ENCODE data around the gene MIB2. TPM values are rescaled to one million over a fixed set of nuclear protein-coding genes. Genes with fewer than 3 reads are reported as not detected.

The MIB2 gene
- total and polyA plus RNA-seq, 8 donors = 21.5 to 871 (median 137) TPM

DNA sequence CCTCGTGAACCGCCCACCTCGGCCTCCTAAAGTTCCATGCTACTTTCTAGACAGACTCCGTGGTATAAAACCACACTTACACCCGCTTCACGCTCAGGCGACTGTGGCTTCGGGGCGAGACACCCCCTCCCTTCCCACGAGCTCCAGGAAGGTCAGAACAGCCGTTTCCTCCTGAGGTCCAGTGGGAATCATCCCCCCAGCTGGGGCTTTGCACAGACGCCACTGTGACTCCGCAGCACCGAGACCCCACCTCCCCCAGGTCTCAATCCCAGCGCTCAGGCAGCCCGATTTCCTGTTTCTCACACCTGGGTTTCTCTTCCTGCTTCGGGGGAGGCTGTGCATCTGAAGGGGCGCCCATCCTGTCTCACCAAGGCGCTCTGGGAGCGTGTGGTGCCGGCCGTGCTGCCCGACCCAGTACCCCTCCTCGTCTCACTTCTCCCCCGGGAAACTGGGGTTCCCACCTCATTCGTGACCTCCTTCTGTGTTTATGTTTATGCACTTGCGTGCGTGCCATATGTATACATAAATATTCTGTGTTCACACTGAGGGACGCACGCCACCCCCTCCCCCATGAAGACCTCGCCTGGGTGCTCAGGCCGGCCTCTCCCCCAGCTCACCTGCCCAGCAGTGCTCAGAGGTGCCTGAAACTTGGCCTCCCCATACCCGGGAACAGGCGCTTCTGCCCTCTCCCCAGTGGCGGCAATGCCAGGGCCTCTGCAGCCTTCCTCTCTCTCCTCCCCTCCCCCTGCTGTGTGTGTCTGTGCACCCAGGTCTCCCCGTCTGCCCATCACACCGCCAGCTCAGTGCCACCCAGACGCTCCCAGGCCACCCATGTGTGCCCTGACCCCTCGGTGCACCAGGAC, 62.6 kb downstream of the MIB2 start:
- WGBS, 5 donors = 59 to 75% (median 71%) methylated on average over 39 of the region's 39 CpGs
- Histone ChIP-seq H3K4me1 (peaks cover 21 to 44% (median 36%) of the 10 kb centered on the region in 4 donors), H3K36me3 (peaks cover 0 to 32% (median 12%) of the 10 kb centered on the region in 4 donors), H3K9me3 (no peaks in the 10 kb centered on the region), H3K27me3 (no peaks in the 10 kb centered on the region), H3K27ac (peak overlapping the region; percentile 32 to 72 (median 67)), H3K4me3 (peak overlapping the region in 1 of 4 donors; percentile 13)
- intact Hi-C loops (cut with DNase I; ENCODE audit: low total_unique reads) = no loop called here
- no peak for TF ChIP-seq POLR2AphosphoS5 (IDR thresholded peaks at IDR 0.05)
- TF ChIP-seq, protein P1, sequence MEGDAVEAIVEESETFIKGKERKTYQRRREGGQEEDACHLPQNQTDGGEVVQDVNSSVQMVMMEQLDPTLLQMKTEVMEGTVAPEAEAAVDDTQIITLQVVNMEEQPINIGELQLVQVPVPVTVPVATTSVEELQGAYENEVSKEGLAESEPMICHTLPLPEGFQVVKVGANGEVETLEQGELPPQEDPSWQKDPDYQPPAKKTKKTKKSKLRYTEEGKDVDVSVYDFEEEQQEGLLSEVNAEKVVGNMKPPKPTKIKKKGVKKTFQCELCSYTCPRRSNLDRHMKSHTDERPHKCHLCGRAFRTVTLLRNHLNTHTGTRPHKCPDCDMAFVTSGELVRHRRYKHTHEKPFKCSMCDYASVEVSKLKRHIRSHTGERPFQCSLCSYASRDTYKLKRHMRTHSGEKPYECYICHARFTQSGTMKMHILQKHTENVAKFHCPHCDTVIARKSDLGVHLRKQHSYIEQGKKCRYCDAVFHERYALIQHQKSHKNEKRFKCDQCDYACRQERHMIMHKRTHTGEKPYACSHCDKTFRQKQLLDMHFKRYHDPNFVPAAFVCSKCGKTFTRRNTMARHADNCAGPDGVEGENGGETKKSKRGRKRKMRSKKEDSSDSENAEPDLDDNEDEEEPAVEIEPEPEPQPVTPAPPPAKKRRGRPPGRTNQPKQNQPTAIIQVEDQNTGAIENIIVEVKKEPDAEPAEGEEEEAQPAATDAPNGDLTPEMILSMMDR (IDR thresholded peaks at IDR 0.05) = no peak
- DNase-seq = peak in 1 of 2 donors; percentile 51

DNA sequence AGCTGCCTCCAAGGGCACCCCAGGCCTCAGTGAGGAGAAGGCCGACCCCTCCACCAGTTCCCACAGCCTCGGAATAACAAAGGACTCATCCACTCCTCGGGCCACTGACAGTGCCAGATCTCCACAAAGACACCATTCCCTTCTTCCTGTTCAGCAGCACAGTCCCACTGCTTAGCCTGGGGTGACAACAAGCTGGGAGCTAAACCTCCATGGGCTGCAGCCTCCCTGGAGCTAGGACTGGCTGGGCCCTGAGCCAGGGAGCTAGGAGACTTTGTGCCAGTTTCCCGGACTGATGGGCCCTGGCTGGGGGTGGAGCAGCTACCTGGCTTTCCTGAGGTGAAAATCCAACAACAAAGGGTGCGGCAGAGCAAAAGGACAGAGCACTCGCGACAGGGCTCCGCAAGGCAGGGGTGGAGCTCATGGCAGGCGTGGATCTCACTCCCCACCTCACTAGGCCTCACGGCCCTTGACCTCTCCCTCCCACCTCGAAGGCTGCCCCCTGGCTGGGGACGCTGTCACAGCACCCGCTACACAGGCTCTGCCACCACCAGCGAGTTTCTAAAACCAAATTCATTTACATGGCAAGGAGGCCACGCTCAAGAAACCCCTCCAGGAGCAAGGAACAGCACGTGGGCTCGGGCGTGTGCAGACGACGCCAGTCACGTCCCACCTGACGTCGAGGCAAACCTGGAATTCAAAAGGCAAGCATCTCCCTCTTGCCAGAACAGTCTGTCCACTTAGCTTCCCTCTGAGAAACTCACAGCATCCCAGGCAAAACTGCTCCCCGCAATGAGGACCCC, 63.5 kb downstream of the MIB2 start:
- WGBS, 5 donors = 29 to 51% (median 40%) methylated on average over 20 to 24 of the region's 24 CpGs
- Histone ChIP-seq H3K4me3 (no peak overlapping the region), H3K27ac (peak overlapping the region; percentile 17 to 72 (median 67))

More for the DNA sequence above, 63.5 kb downstream of the MIB2 start:
- TF ChIP-seq POLR2A (IDR thresholded peaks at IDR 0.05) (no peak), POLR2AphosphoS5 (IDR thresholded peaks at IDR 0.05) (peak in 2 of 3 donors; percentile 16 to 19)
- TF ChIP-seq, protein P1 (IDR thresholded peaks at IDR 0.05) = peak in 4 of 7 experiments; percentile 26 to 57 (median 38)
- H3K27me3 ChIP-seq = no peaks in the 10 kb centered on the region
- intact Hi-C loops (cut with DNase I; ENCODE audit: low total_unique reads) = no loop called here
- no peaks in the 10 kb centered on the region for H3K9me3 ChIP-seq
- DNase-seq = peak; percentile 84 to 85
- H3K4me1 ChIP-seq = peaks cover 21 to 53% (median 44%) of the 10 kb centered on the region in 4 donors
- peaks cover 0 to 32% (median 12%) of the 10 kb centered on the region in 4 donors for H3K36me3 ChIP-seq

Other genes with a start within 250 kb of the MIB2 start
- gene AURKAIP1, start 240.3 kb upstream of the MIB2 start, total RNA-seq = 100 to 1,000 TPM in 3 of 5 donors, 10 to 100 TPM in 2; 50.9 to 146 (median 104) TPM
- gene AURKAIP1, start 240.3 kb upstream of the MIB2 start, polyA plus RNA-seq = 100 to 1,000 TPM; 244 to 281 (median 259) TPM
- gene CCNL2, start 216.2 kb upstream of the MIB2 start, total RNA-seq = 100 to 1,000 TPM; 265 to 739 (median 422) TPM
- gene CCNL2, start 216.2 kb upstream of the MIB2 start, polyA plus RNA-seq = 100 to 1,000 TPM in 1 of 3 donors, 10 to 100 TPM in 2; 33.4 to 166 (median 34.7) TPM
- 100 to 1,000 TPM in 2 of 5 donors, 10 to 100 TPM in 3; 53.9 to 116 (median 82.9) TPM for gene MRPL20, start 208.2 kb upstream of the MIB2 start, total RNA-seq
- gene MRPL20, start 208.2 kb upstream of the MIB2 start, polyA plus RNA-seq = 100 to 1,000 TPM; 136 to 187 (median 150) TPM
- 10 to 100 TPM in 1 of 5 donors, 1 to 10 TPM in 2, under 1 TPM in 1, not detected in 1; 0.89 to 13.6 (median 4.7) TPM for gene ANKRD65, start 194.2 kb upstream of the MIB2 start, total RNA-seq
- 10 to 100 TPM in 2 of 3 donors, 1 to 10 TPM in 1; 8.7 to 13.5 (median 13.3) TPM for gene ANKRD65, start 194.2 kb upstream of the MIB2 start, polyA plus RNA-seq
- gene VWA1, start 179.8 kb upstream of the MIB2 start, total RNA-seq = 10 to 100 TPM; 11.4 to 37.7 (median 21.1) TPM
- 10 to 100 TPM in 2 of 3 donors, 1 to 10 TPM in 1; 7.6 to 64.8 (median 24.8) TPM for gene VWA1, start 179.8 kb upstream of the MIB2 start, polyA plus RNA-seq
- gene ATAD3C, start 165.8 kb upstream of the MIB2 start, total RNA-seq = 1 to 10 TPM in 2 of 5 donors, under 1 TPM in 1, not detected in 2; 0.55 to 5.2 (median 1.3) TPM
- gene ATAD3C, start 165.8 kb upstream of the MIB2 start, polyA plus RNA-seq = 1 to 10 TPM in 1 of 3 donors, under 1 TPM in 2; 0.25 to 2.3 (median 0.92) TPM
- gene ATAD3B, start 143.7 kb upstream of the MIB2 start, total RNA-seq = 10 to 100 TPM; 15.6 to 91.5 (median 33.3) TPM
- gene ATAD3B, start 143.7 kb upstream of the MIB2 start, polyA plus RNA-seq = 10 to 100 TPM in 2 of 3 donors, 1 to 10 TPM in 1; 8.2 to 23.8 (median 18.4) TPM
- 10 to 100 TPM; 10.6 to 92.1 (median 22.5) TPM for gene ATAD3A, start 103.3 kb upstream of the MIB2 start, total RNA-seq
- gene ATAD3A, start 103.3 kb upstream of the MIB2 start, polyA plus RNA-seq = 10 to 100 TPM; 13.1 to 27.0 (median 14.9) TPM
- gene TMEM240, start 74.9 kb upstream of the MIB2 start, total RNA-seq = 10 to 100 TPM in 1 of 5 donors, 1 to 10 TPM in 1, not detected in 3; 3.5 to 10.3 TPM
- 1 to 10 TPM; 1.8 to 4.5 (median 2.8) TPM for gene TMEM240, start 74.9 kb upstream of the MIB2 start, polyA plus RNA-seq
- gene SSU72, start 40.6 kb upstream of the MIB2 start, total RNA-seq = 100 to 1,000 TPM in 1 of 5 donors, 10 to 100 TPM in 4; 45.7 to 215 (median 85.9) TPM
- 100 to 1,000 TPM in 2 of 3 donors, 10 to 100 TPM in 1; 85.0 to 135 (median 108) TPM for gene SSU72, start 40.6 kb upstream of the MIB2 start, polyA plus RNA-seq
- gene FNDC10, start 15.4 kb upstream of the MIB2 start, total RNA-seq = 10 to 100 TPM in 1 of 5 donors, under 1 TPM in 1, not detected in 3; 0.29 to 20.0 TPM
- 1 to 10 TPM; 2.1 to 5.1 (median 4.0) TPM for gene FNDC10, start 15.4 kb upstream of the MIB2 start, polyA plus RNA-seq
- gene MMP23B, start 16.7 kb downstream of the MIB2 start, total RNA-seq = 100 to 1,000 TPM in 1 of 5 donors, 10 to 100 TPM in 4; 15.1 to 111 (median 19.3) TPM
- gene MMP23B, start 16.7 kb downstream of the MIB2 start, polyA plus RNA-seq = 10 to 100 TPM in 2 of 3 donors, 1 to 10 TPM in 1; 5.5 to 16.2 (median 12.7) TPM
- gene CDK11B, start 43.5 kb downstream of the MIB2 start, total RNA-seq = 10 to 100 TPM in 4 of 5 donors, 1 to 10 TPM in 1; 9.0 to 62.6 (median 29.3) TPM
- gene CDK11B, start 43.5 kb downstream of the MIB2 start, polyA plus RNA-seq = 10 to 100 TPM; 21.6 to 37.4 (median 27.9) TPM
- 100 to 1,000 TPM in 1 of 5 donors, 10 to 100 TPM in 4; 16.9 to 105 (median 64.5) TPM for gene SLC35E2B, start 77.3 kb downstream of the MIB2 start, total RNA-seq
- gene SLC35E2B, start 77.3 kb downstream of the MIB2 start, polyA plus RNA-seq = 10 to 100 TPM; 11.2 to 16.7 (median 11.3) TPM
- gene CDK11A, start 108.9 kb downstream of the MIB2 start, total RNA-seq = 100 to 1,000 TPM in 3 of 5 donors, 10 to 100 TPM in 2; 46.1 to 233 (median 126) TPM
- 10 to 100 TPM; 27.3 to 68.7 (median 31.6) TPM for gene CDK11A, start 108.9 kb downstream of the MIB2 start, polyA plus RNA-seq
- 100 to 1,000 TPM in 3 of 5 donors, 10 to 100 TPM in 2; 69.9 to 202 (median 102) TPM for gene NADK, start 163.0 kb downstream of the MIB2 start, total RNA-seq
- 10 to 100 TPM; 38.6 to 63.2 (median 45.9) TPM for gene NADK, start 163.0 kb downstream of the MIB2 start, polyA plus RNA-seq

Measured in stomach (tissue), 9 donors.